Measurements from ENCODE around the gene BATF2. TPM values are rescaled to one million over a fixed set of nuclear protein-coding genes. Genes with fewer than 3 reads are reported as not detected.
A peak's percentile ranks its signal among the peaks of the same experiment; 100 is the strongest.
"Not testable (repeated sequence)": the region's sequence is repeated elsewhere in the genome, so short reads cannot be mapped to it uniquely, and the experiment has no call there.

The BATF2 gene
- total RNA-seq, 1 donor from 2014 or later: 2.1 TPM

GRCh38 chr11:65013888-65014725, 17.3 kb upstream of the BATF2 start, which contains the start of gene ARL2:
Gene ARL2 (plus strand): TSS chr11:65014160. CDS start chr11:65014208, 48 bp downstream.
- peak; percentile 95 for DNase-seq (ENCODE audit: low spot score)

GRCh38 chr11:65013130-65013887, 16.5 kb upstream of the BATF2 start:
- peak; percentile 96 for DNase-seq (ENCODE audit: low spot score)

- DNase-seq (ENCODE audit: low spot score): no peak
Observed at GRCh38 chr11:65008873-65009272, 12.1 kb upstream of the BATF2 start.

- no peak for DNase-seq (ENCODE audit: low spot score)
Observed at GRCh38 chr11:65008016-65008415, 11.2 kb upstream of the BATF2 start.

- not testable (repeated sequence) for DNase-seq (ENCODE audit: low spot score)
Observed at GRCh38 chr11:65003968-65004367, 7.2 kb upstream of the BATF2 start.

GRCh38 chr11:65003282-65003681, 6.5 kb upstream of the BATF2 start:
- DNase-seq (ENCODE audit: low spot score): no peak

GRCh38 chr11:65002706-65003105, 5.9 kb upstream of the BATF2 start:
- no peak for DNase-seq (ENCODE audit: low spot score)

GRCh38 chr11:64999478-64999877, 2.7 kb upstream of the BATF2 start:
- no peak for DNase-seq (ENCODE audit: low spot score)

GRCh38 chr11:64998690-64999431, 2.1 kb upstream of the BATF2 start:
- no peak for DNase-seq (ENCODE audit: low spot score)

- no peak for DNase-seq (ENCODE audit: low spot score)
Observed at GRCh38 chr11:64998141-64998540, 1.4 kb upstream of the BATF2 start.

GRCh38 chr11:64996327-64996709, 453 bp downstream of the BATF2 start:
- no peak for DNase-seq (ENCODE audit: low spot score)

GRCh38 chr11:64994318-64994717, 2.5 kb downstream of the BATF2 start:
- DNase-seq (ENCODE audit: low spot score): no peak

GRCh38 chr11:64990222-64990923, 6.4 kb downstream of the BATF2 start:
- no peak for DNase-seq (ENCODE audit: low spot score)

- DNase-seq (ENCODE audit: low spot score): no peak
Observed at GRCh38 chr11:64989416-64989815, 7.4 kb downstream of the BATF2 start.

- no peak for DNase-seq (ENCODE audit: low spot score)
Observed at GRCh38 chr11:64987998-64988854, 8.5 kb downstream of the BATF2 start.

GRCh38 chr11:64983339-64983738, 13.4 kb downstream of the BATF2 start:
- DNase-seq (ENCODE audit: low spot score): not testable (repeated sequence)

- DNase-seq (ENCODE audit: low spot score): no peak
Observed at GRCh38 chr11:64976651-64977050, 20.1 kb downstream of the BATF2 start.

- DNase-seq (ENCODE audit: low spot score): no peak
Observed at GRCh38 chr11:64974124-64974523, 22.6 kb downstream of the BATF2 start.

- DNase-seq (ENCODE audit: low spot score): peak; percentile 93
Observed at GRCh38 chr11:64971421-64972233, 25.1 kb downstream of the BATF2 start, which contains the start of gene MAJIN. Gene MAJIN (minus strand): TSS chr11:64972108. CDS start chr11:64959405, 12,703 bp downstream.

All from mesenteric fat pad (tissue), 1 donor.